ENCODE measurements around the gene ATP1A4. TPM values are rescaled to one million over a fixed set of nuclear protein-coding genes. Genes with fewer than 3 reads are reported as not detected.

ATP1A4 gene
- total RNA-seq, 4 donors from 2014 or later = 0.57 TPM; not detected in 3

- Histone ChIP-seq H3K9me3 (no peaks in the 10 kb centered on the region), H3K27me3 (no peaks in the 10 kb centered on the region), H3K4me1 (no peaks in the 10 kb centered on the region), H3K4me3 (no peak overlapping the region), H3K36me3 (no peaks in the 10 kb centered on the region), H3K27ac (no peak overlapping the region)
- TF ChIP-seq CTCF (IDR thresholded peaks at IDR 0.05) (no peak), POLR2A (IDR thresholded peaks at IDR 0.05) (no peak)
- DNase-seq = no peak
Observed at GRCh38 chr1:160187407-160187806, 36.0 kb downstream of the ATP1A4 start.

- no peak for TF ChIP-seq CTCF (IDR thresholded peaks at IDR 0.05)
- no peak for TF ChIP-seq POLR2A (IDR thresholded peaks at IDR 0.05)
- no peaks in the 10 kb centered on the region for H3K27me3 ChIP-seq
- no peak overlapping the region for H3K27ac ChIP-seq
- no peaks in the 10 kb centered on the region for H3K9me3 ChIP-seq
- H3K4me1 ChIP-seq = peaks cover 0 to 8% (median under 1%) of the 10 kb centered on the region in 4 donors
- H3K36me3 ChIP-seq = no peaks in the 10 kb centered on the region
- no peak for DNase-seq
- no peak overlapping the region for H3K4me3 ChIP-seq
Observed at GRCh38 chr1:160188341-160188740, 36.9 kb downstream of the ATP1A4 start.

DNA sequence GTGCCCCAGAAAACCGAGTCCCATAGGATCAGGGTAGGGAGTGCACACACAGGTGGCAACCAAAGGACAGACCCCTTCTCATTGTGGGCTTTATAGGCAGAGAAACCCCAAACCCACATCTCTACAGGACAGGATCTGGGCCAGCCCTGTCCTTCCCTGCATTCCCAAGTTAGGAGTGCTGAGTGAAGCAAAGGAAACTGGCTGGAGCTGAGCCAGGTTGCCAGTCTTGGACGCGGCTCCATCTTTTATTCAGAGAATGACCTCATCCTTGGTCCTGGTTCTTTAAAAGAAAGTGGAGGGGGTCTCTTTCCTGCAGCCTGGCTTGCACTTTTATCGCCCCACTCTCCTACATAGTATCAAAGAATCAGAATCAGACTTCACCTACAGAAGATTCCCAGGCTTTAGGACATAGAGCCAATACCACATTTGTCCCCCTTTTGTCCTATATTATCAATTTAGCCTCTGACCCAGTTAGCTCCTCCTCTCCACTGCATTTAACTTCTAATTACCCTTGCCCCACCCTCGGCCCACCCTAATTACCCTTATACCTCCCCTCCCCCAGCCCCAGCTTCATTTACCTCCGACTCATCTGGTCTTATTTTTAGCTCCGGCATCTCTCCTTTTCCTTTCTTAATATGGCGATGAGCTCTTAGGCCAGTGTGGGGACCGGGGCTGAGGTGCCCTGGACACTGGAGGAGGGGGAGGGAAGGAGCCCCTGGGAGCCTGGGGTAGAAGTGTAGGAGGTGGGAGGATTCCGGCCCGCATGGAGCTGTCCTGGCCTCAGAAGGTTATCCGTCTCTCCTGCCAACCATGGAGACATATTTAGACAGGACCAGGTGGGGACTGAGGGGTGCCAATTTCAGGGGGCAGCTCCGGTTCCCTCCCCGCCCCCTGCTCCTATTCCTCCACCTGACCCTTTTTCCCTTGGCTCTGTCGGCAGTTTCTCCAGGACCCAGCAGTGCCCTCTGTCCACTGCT, 38.5 kb downstream of the ATP1A4 start, which contains the start of gene CASQ1:
Gene CASQ1 (plus strand): TSS at position 927 of the 977 bp plus-strand sequence. CDS start 177 bp downstream, outside the sequence.
- H3K4me1 ChIP-seq = peaks cover 0 to 11% (median 2%) of the 10 kb centered on the region in 4 donors
- H3K36me3 ChIP-seq = no peaks in the 10 kb centered on the region
- H3K27ac ChIP-seq = no peak within 1 kb of the TSS
- TF ChIP-seq CTCF (IDR thresholded peaks at IDR 0.05) (no peak), POLR2A (IDR thresholded peaks at IDR 0.05) (no peak)
- no peaks in the 10 kb centered on the region for H3K27me3 ChIP-seq
- H3K9me3 ChIP-seq = no peaks in the 10 kb centered on the region
- DNase-seq = no peak
- H3K4me3 ChIP-seq = no peak within 1 kb of the TSS

DNA sequence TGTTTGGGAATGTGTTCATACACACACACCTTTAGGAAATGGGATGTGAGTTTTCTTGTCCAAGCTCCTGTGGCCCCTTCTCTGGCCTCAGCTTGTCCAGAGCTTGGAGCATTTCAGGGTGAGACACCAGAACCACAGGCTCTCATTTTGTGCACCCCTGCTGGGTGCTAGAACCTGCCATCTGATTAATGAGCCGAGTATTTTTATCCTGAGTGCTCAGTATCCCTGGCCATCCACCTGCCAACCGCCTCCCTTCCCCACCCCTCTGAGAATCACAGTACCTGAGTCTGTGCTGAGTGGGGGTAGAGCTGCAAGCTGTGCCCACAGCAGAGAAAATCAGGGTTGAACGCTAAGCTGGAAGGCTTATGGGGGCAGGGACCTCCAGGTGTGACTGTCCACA, 40.4 kb downstream of the ATP1A4 start:
- H3K27ac ChIP-seq = no peak overlapping the region
- no peaks in the 10 kb centered on the region for H3K9me3 ChIP-seq
- no peak for DNase-seq
- no peaks in the 10 kb centered on the region for H3K27me3 ChIP-seq
- H3K36me3 ChIP-seq = no peaks in the 10 kb centered on the region
- TF ChIP-seq CTCF (IDR thresholded peaks at IDR 0.05) = no peak
- TF ChIP-seq POLR2A (IDR thresholded peaks at IDR 0.05) = no peak
- peaks cover 0 to 11% (median 2%) of the 10 kb centered on the region in 4 donors for H3K4me1 ChIP-seq
- H3K4me3 ChIP-seq = no peak overlapping the region

DNA sequence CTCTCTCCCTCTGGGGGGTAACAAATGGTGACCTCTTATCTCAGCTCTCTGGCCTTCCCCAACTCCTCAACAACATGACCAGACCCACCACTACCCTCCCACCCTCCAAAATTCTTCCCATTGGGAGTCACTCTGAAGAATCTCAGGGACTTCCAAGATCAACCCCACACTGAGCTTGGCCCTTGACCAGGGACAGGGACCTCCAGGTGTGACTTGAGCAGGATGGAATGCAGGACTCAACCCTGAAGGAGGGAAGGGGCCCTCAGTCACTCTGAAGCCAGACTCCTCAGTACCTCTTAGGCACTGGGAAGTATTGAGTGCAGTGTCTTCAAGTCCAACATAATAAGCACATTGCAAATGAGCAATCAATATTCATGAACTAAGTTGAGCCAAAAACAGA, 40.8 kb downstream of the ATP1A4 start:
- Histone ChIP-seq H3K27me3 (no peaks in the 10 kb centered on the region), H3K9me3 (no peaks in the 10 kb centered on the region), H3K4me3 (no peak overlapping the region), H3K4me1 (peaks cover 0 to 11% (median 2%) of the 10 kb centered on the region in 4 donors), H3K27ac (no peak overlapping the region), H3K36me3 (no peaks in the 10 kb centered on the region)
- TF ChIP-seq POLR2A (IDR thresholded peaks at IDR 0.05) (no peak), CTCF (IDR thresholded peaks at IDR 0.05) (no peak)
- no peak for DNase-seq
